C4-2B (cell line): ENCODE data around the gene PLA2G4E.

Source experiments
- CTCF ChIP-seq: fragments of 450-650 bp; conservative IDR thresholded peaks from 2 replicates; pipeline ENCODE4 v1.5.1; 2017; ENCODE audit warnings: mild to moderate bottlenecking
- ZFX ChIP-seq: fragments of 450-650 bp; IDR thresholded peaks from 2 replicates; pipeline ENCODE4 v1.6.1; 2017

GRCh38 chr15:41984622-41985021, 36.2 kb downstream of the PLA2G4E start:
- TF ChIP-seq CTCF (no peak), ZFX (no peak)
